Right lobe of liver (tissue), 4 donors: ENCODE data around the gene METTL22.

Experiments
- POLR2A ChIP-seq: fragments of 450-650 bp; IDR thresholded peaks from one replicate; pipeline ENCODE4 v1.6.1; 2017; ENCODE audit warnings: antibody characterized with exemption, mild to moderate bottlenecking
- TF ChIP-seq, protein P1 (sequence below), 4 donors: fragments of 200-600 bp in 3 of 4; fragments of 450-650 bp in 1 of 4; IDR thresholded peaks; one replicate each; pipeline versions ENCODE4 v1.5.1 to v1.8.0; 2016 to 2022; ENCODE audit warnings: antibody characterized with exemption in 4 of 4, mild to moderate bottlenecking in 2 of 4
- donor health status: DM: no; HTN: no; CAD: no.
- donor health status: DM: no; HTN: no; CAD: no.
- donor health status: DM: no; HTN: yes; CAD: no.

DNA sequence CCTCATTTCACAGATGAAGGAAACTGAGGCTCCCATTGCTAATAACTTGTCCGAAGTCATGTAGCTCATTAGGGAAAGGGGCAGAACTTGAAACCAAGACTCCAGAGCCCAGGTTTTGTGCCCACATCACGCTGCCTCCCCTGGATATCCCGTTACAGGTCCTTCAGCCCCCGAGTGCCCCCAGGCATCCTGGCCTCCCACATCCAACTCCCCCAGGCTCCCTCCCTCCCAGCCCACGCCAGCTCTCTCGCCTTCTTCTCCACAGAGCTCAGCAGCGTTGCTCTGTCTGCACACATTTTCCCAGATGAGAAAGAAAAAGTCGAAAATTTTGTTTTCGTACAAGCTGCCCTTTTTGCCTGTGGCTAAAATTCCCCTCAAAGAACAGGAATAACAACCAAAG is 14.3 kb upstream of the METTL22 start:
- TF ChIP-seq, protein P1, sequence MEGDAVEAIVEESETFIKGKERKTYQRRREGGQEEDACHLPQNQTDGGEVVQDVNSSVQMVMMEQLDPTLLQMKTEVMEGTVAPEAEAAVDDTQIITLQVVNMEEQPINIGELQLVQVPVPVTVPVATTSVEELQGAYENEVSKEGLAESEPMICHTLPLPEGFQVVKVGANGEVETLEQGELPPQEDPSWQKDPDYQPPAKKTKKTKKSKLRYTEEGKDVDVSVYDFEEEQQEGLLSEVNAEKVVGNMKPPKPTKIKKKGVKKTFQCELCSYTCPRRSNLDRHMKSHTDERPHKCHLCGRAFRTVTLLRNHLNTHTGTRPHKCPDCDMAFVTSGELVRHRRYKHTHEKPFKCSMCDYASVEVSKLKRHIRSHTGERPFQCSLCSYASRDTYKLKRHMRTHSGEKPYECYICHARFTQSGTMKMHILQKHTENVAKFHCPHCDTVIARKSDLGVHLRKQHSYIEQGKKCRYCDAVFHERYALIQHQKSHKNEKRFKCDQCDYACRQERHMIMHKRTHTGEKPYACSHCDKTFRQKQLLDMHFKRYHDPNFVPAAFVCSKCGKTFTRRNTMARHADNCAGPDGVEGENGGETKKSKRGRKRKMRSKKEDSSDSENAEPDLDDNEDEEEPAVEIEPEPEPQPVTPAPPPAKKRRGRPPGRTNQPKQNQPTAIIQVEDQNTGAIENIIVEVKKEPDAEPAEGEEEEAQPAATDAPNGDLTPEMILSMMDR (IDR thresholded peaks at IDR 0.05), result no peak
- TF ChIP-seq POLR2A, result no peak
